MCF 10A (cell line): ENCODE measurements around the gene ARSD. TPM values are rescaled to one million over a fixed set of nuclear protein-coding genes. Genes with fewer than 3 reads are reported as not detected.

ENCODE experiments used
- BruUV-seq: library from RNA; stranded (reverse); fragments of 400-500 nt; replicated peaks from 2 replicates; lab custom pipeline; 2021; lab: Mats Ljungman, UMichigan
- CTCF ChIA-PET: fragments of 300-600 bp; sonication (Branson Sonifier 250); formaldehyde crosslinking; extraction: SDS; loops from one replicate; lab custom pipeline; 2021; ENCODE audit warnings: antibody characterized with exemption, inconsistent platforms; lab: Yijun Ruan, JAX
- POLR2A ChIA-PET: fragments of 300-600, 350-650 bp; sonication (Branson Sonifier 250); formaldehyde crosslinking; extraction: SDS; loops from one replicate; lab custom pipeline; 2020; ENCODE audit warnings: antibody characterized with exemption, inconsistent platforms; lab: Yijun Ruan, JAX
- DNase-seq: peaks from one replicate; pipeline ENCODE4 v3.0.0-alpha.2; 2018; ENCODE audit not compliant: unreplicated experiment
- H3K27ac Mint-ChIP-seq: one replicate; pipeline ENCODE4 v1.8.0; 2022; ENCODE audit warnings: mild to moderate bottlenecking, low read depth, mixed read lengths; ENCODE audit not compliant: unreplicated experiment
- H3K27me3 Mint-ChIP-seq: one replicate; pipeline ENCODE4 v1.8.0; 2022; ENCODE audit warnings: mixed read lengths; ENCODE audit not compliant: insufficient read depth, unreplicated experiment
- H3K36me3 Mint-ChIP-seq: one replicate; pipeline ENCODE4 v1.8.0; 2022; ENCODE audit warnings: mild to moderate bottlenecking, moderate library complexity, mixed read lengths; ENCODE audit not compliant: insufficient read depth, unreplicated experiment
- H3K4me1 Mint-ChIP-seq: one replicate; pipeline ENCODE4 v1.8.0; 2022; ENCODE audit warnings: mixed read lengths; ENCODE audit not compliant: insufficient read depth, unreplicated experiment
- H3K4me3 Mint-ChIP-seq: one replicate; pipeline ENCODE4 v1.8.0; 2022; ENCODE audit warnings: mild to moderate bottlenecking, moderate library complexity, mixed read lengths; ENCODE audit not compliant: unreplicated experiment
- H3K9me3 Mint-ChIP-seq: one replicate; pipeline ENCODE4 v1.8.0; 2022; ENCODE audit warnings: mixed read lengths; ENCODE audit not compliant: unreplicated experiment
- CTCF ChIP-seq: fragments of 200-600 bp; IDR thresholded peaks from one replicate; pipeline ENCODE4 v1.8.0; 2022; ENCODE audit warnings: antibody characterized with exemption, mild to moderate bottlenecking; ENCODE audit not compliant: unreplicated experiment
- intact Hi-C: fragments of 100-400 bp; cut with micrococcal nuclease; formaldehyde crosslinking; loops from 2 replicates; pipeline ENCODE4 v1.14.1; 2022
- total RNA-seq: library from RNA; stranded (reverse); gene quantifications from 2 replicates; pipeline ENCODE4 v1.2.3, GENCODE V29; 2022

The ARSD gene
- total RNA-seq, 1 experiment from 2014 or later = 21.5 TPM

- Mint-ChIP-seq H3K4me1 (no peaks in the 10 kb centered on the region), H3K27ac (no peak overlapping the region), H3K9me3 (no peaks in the 10 kb centered on the region), H3K36me3 (no peaks in the 10 kb centered on the region), H3K27me3 (peaks cover 15% of the 10 kb centered on the region), H3K4me3 (no peak overlapping the region)
- no peak for DNase-seq
- CTCF ChIA-PET = interaction anchor here (1.4 kb wide), 1 partner anchor 38 kb away, joined by 4 read pairs; no protein-coding TSS in a partner anchor
- TF ChIP-seq CTCF = no peak
- POLR2A ChIA-PET = no interaction called here
- BruUV-seq = no TSS peak
- intact Hi-C loops = no loop called here
Observed at GRCh38 chrX:2857566-2857965, 71.6 kb downstream of the ARSD start.

DNA sequence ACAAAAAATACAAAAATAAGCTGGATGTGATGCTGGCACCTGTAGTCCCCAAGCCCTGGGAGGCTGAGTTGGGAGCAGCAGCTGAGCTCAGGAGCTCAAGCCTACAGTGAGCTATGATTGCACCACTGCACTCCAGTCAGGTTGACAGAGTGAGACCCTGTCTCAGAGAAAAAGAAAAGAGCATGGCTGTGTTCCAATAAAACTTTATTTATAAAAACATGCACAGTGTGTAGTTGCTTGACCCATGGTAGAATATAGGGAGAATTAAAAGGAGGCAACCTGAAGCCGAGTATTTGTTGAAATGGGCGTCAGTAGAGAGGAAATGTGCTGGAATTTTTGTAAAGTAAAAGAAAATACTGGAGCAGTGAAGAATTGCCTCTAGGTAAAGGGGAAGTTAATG, 73.4 kb downstream of the ARSD start:
- BruUV-seq = no TSS peak
- Mint-ChIP-seq H3K27ac (no peak overlapping the region), H3K4me3 (no peak overlapping the region), H3K27me3 (no peaks in the 10 kb centered on the region), H3K4me1 (no peaks in the 10 kb centered on the region), H3K36me3 (no peaks in the 10 kb centered on the region), H3K9me3 (no peaks in the 10 kb centered on the region)
- no peak for DNase-seq
- CTCF ChIA-PET = no interaction called here
- intact Hi-C loops = no loop called here
- no peak for TF ChIP-seq CTCF
- POLR2A ChIA-PET = no interaction called here

GRCh38 chrX:2854918-2855317, 74.2 kb downstream of the ARSD start:
- ChIA-PET POLR2A (no interaction called here), CTCF (no interaction called here)
- intact Hi-C loops = no loop called here
- Mint-ChIP-seq H3K36me3 (no peaks in the 10 kb centered on the region), H3K27me3 (no peaks in the 10 kb centered on the region), H3K9me3 (no peaks in the 10 kb centered on the region), H3K4me1 (no peaks in the 10 kb centered on the region), H3K4me3 (no peak overlapping the region), H3K27ac (no peak overlapping the region)
- DNase-seq = no peak
- no TSS peak for BruUV-seq
- no peak for TF ChIP-seq CTCF

Other genes with a start within 250 kb of the ARSD start
- 173 and 176 TPM in 2 replicates for gene CD99, start 238.0 kb downstream of the ARSD start, total RNA-seq
- gene XG, start 177.3 kb downstream of the ARSD start, total RNA-seq = not detected in 2 replicates
- gene GYG2, start 100.4 kb downstream of the ARSD start, total RNA-seq = not detected in 2 replicates
- not detected in 2 replicates for gene ARSH, start 77.2 kb upstream of the ARSD start, total RNA-seq
- not detected in 2 replicates for gene ARSF, start 112.1 kb upstream of the ARSD start, total RNA-seq